ENCODE results near the gene CENPK.

DNA sequence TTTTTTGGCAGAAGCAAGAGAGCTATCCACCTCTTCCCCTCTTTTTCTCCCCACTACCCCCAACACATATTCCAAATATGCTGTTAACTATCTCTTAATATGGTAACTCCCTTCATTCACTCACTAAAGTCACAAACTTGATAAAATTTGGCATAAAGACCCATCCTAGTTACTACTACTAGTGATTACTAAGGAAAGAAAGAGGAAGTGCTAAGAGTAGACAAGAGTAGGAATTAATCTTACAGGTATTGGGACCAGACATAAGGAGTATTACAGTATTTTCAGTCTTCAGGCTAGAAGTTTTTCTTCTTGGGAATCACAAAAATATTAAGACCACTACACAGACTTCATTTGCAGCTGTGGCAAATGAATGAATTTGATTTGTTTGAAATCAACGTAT lies 83.4 kb downstream of the CENPK start:
- TF ChIP-seq POLR2AphosphoS5 (IDR thresholded peaks at IDR 0.05; ENCODE audit: low read depth, low read length) (no peak), EP300 (IDR thresholded peaks at IDR 0.05; ENCODE audit: borderline replicate concordance in 1 of 2, low read depth in 1 of 2, low read length in 1 of 2) (no peak), CHD2 (IDR thresholded peaks at IDR 0.05; ENCODE audit: low read length, partially characterized antibody) (no peak), NRF1 (IDR thresholded peaks at IDR 0.05; ENCODE audit: low read depth, low read length) (no peak), TCF12 (IDR thresholded peaks at IDR 0.05) (no peak), JUND (IDR thresholded peaks at IDR 0.05) (no peak), TAF1 (IDR thresholded peaks at IDR 0.05; ENCODE audit: borderline replicate concordance, low read depth, low read length) (no peak)
- TF ChIP-seq, protein P1, sequence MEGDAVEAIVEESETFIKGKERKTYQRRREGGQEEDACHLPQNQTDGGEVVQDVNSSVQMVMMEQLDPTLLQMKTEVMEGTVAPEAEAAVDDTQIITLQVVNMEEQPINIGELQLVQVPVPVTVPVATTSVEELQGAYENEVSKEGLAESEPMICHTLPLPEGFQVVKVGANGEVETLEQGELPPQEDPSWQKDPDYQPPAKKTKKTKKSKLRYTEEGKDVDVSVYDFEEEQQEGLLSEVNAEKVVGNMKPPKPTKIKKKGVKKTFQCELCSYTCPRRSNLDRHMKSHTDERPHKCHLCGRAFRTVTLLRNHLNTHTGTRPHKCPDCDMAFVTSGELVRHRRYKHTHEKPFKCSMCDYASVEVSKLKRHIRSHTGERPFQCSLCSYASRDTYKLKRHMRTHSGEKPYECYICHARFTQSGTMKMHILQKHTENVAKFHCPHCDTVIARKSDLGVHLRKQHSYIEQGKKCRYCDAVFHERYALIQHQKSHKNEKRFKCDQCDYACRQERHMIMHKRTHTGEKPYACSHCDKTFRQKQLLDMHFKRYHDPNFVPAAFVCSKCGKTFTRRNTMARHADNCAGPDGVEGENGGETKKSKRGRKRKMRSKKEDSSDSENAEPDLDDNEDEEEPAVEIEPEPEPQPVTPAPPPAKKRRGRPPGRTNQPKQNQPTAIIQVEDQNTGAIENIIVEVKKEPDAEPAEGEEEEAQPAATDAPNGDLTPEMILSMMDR (IDR thresholded peaks at IDR 0.05) = no peak
- TF ChIP-seq, protein P2, sequence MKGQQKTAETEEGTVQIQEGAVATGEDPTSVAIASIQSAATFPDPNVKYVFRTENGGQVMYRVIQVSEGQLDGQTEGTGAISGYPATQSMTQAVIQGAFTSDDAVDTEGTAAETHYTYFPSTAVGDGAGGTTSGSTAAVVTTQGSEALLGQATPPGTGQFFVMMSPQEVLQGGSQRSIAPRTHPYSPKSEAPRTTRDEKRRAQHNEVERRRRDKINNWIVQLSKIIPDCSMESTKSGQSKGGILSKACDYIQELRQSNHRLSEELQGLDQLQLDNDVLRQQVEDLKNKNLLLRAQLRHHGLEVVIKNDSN (IDR thresholded peaks at IDR 0.05; ENCODE audit: borderline replicate concordance, low read depth) = no peak

Measured in SK-N-SH (cell line).